Neural progenitor cell (in vitro differentiated cells): ENCODE data around the gene ZNF823.

Experiments used
- CTCF ChIP-seq: fragments of 200-600 bp; sonication (generic); IDR thresholded peaks from 2 replicates; pipeline ENCODE4 v1.5.1; 2017; ENCODE audit warnings: antibody characterized with exemption, mild to moderate bottlenecking
- EZH2 ChIP-seq: fragments of 200-600 bp; sonication (generic); IDR thresholded peaks from 2 replicates; pipeline ENCODE4 v1.6.1; 2017; ENCODE audit warnings: antibody characterized with exemption, mild to moderate bottlenecking, moderate library complexity
- EZH2phosphoT487 ChIP-seq: fragments of 200-600 bp; sonication (generic); IDR thresholded peaks from 2 replicates; pipeline ENCODE4 v1.6.1; 2017; ENCODE audit warnings: antibody characterized with exemption

GRCh38 chr19:11784356-11784755, 45.6 kb upstream of the ZNF823 start:
- TF ChIP-seq CTCF (no peak), EZH2 (no peak), EZH2phosphoT487 (no peak)
